Suprapubic skin (tissue), 4 donors: ENCODE measurements around the gene ASIP. TPM values are rescaled to one million over a fixed set of nuclear protein-coding genes. Genes with fewer than 3 reads are reported as not detected.
A peak's percentile ranks its signal among the peaks of the same experiment; 100 is the strongest.
"Not testable (repeated sequence)": the region's sequence is repeated elsewhere in the genome, so short reads cannot be mapped to it uniquely, and the experiment has no call there.

Experiments used
- DNase-seq, 2 donors: peaks; one replicate each; pipeline ENCODE4 v3.0.0-alpha.2; 2019; ENCODE audit warnings: low spot score in 2 of 2
- H3K27ac ChIP-seq: fragments of 200-600 bp; sonication (generic); one replicate; pipeline ENCODE4 v1.5.1; 2019
- H3K27me3 ChIP-seq: fragments of 200-600 bp; sonication (generic); one replicate; pipeline ENCODE4 v1.5.1; 2019
- H3K36me3 ChIP-seq: fragments of 200-600 bp; sonication (generic); one replicate; pipeline ENCODE4 v1.5.1; 2019
- H3K4me1 ChIP-seq: fragments of 200-600 bp; sonication (generic); one replicate; pipeline ENCODE4 v1.5.1; 2019
- H3K4me3 ChIP-seq: fragments of 200-600 bp; sonication (generic); one replicate; pipeline ENCODE4 v1.5.1; 2019; ENCODE audit warnings: mild to moderate bottlenecking
- H3K9me3 ChIP-seq: fragments of 200-600 bp; sonication (generic); one replicate; pipeline ENCODE4 v1.5.1; 2019
- CTCF ChIP-seq, 2 donors: fragments of 200-600 bp in 1 of 2; fragments of 450-650 bp in 1 of 2; sonication (generic) in 1 of 2; IDR thresholded peaks; one replicate each; pipeline ENCODE4 v1.5.1; 2016 to 2019; ENCODE audit warnings: antibody characterized with exemption in 2 of 2, mild to moderate bottlenecking in 1 of 2, moderate library complexity in 1 of 2
- EP300 ChIP-seq: sonication (generic); formaldehyde crosslinking; IDR thresholded peaks from one replicate; pipeline ENCODE4 v1.6.1; 2017; ENCODE audit warnings: antibody characterized with exemption
- POLR2A ChIP-seq, 2 donors: fragments of 450-650 bp; IDR thresholded peaks; one replicate each; pipeline ENCODE4 v1.6.1; 2017; ENCODE audit warnings: antibody characterized with exemption in 2 of 2, mild to moderate bottlenecking in 2 of 2, moderate library complexity in 2 of 2
- POLR2AphosphoS5 ChIP-seq, 3 donors: sonication (generic); formaldehyde crosslinking; IDR thresholded peaks; one replicate each; pipeline ENCODE4 v1.6.1; 2017; ENCODE audit warnings: antibody characterized with exemption in 3 of 3
- WGBS: methylation state at CpG from one replicate; pipeline ENCODE4 v1.1.5; 2018; 5-methylcytosine and 5-hydroxymethylcytosine counted together
- total RNA-seq, 4 donors: library from RNA; depleted of rRNA; stranded (reverse); fragments of >200 nt; gene quantifications; one replicate each; pipeline ENCODE4 v1.1.0, GENCODE V29; 2016

The ASIP gene
- total RNA-seq, 4 donors from 2014 or later = not detected

- Histone ChIP-seq H3K27ac (no peak overlapping the region), H3K36me3 (no peaks in the 10 kb centered on the region), H3K4me3 (no peak overlapping the region), H3K4me1 (no peaks in the 10 kb centered on the region), H3K27me3 (no peaks in the 10 kb centered on the region), H3K9me3 (no peaks in the 10 kb centered on the region)
- 78% methylated on average over 1 of the region's 1 CpG for WGBS
- TF ChIP-seq EP300 (no peak), CTCF (IDR thresholded peaks at IDR 0.05) (no peak), POLR2AphosphoS5 (IDR thresholded peaks at IDR 0.05) (no peak), POLR2A (IDR thresholded peaks at IDR 0.05) (no peak)
- DNase-seq = no peak
These were observed 13.8 kb downstream of the ASIP start for GRCh38 chr20:34254979-34255378.

GRCh38 chr20:34256629-34257124 is 15.5 kb downstream of the ASIP start:
- Histone ChIP-seq H3K27me3 (no peaks in the 10 kb centered on the region), H3K36me3 (no peaks in the 10 kb centered on the region), H3K27ac (no peak overlapping the region), H3K4me1 (no peaks in the 10 kb centered on the region), H3K4me3 (no peak overlapping the region), H3K9me3 (no peaks in the 10 kb centered on the region)
- TF ChIP-seq POLR2A (IDR thresholded peaks at IDR 0.05) = no peak
- no peak for TF ChIP-seq CTCF (IDR thresholded peaks at IDR 0.05)
- TF ChIP-seq POLR2AphosphoS5 (IDR thresholded peaks at IDR 0.05) = no peak
- TF ChIP-seq EP300 = no peak
- no peak for DNase-seq
- 68% methylated on average over 5 of the region's 5 CpGs for WGBS

GRCh38 chr20:34260208-34260942 is 19.2 kb downstream of the ASIP start:
- 71% methylated on average over 5 of the region's 5 CpGs for WGBS
- no peaks in the 10 kb centered on the region for H3K9me3 ChIP-seq

GRCh38 chr20:34262488-34263288 is 21.5 kb downstream of the ASIP start:
- TF ChIP-seq POLR2A (IDR thresholded peaks at IDR 0.05) (no peak), POLR2AphosphoS5 (IDR thresholded peaks at IDR 0.05) (no peak), EP300 (no peak), CTCF (IDR thresholded peaks at IDR 0.05) (no peak)
- Histone ChIP-seq H3K27ac (peak overlapping the region; percentile 58), H3K36me3 (no peaks in the 10 kb centered on the region), H3K27me3 (no peaks in the 10 kb centered on the region), H3K4me1 (peaks cover 7% of the 10 kb centered on the region), H3K9me3 (no peaks in the 10 kb centered on the region), H3K4me3 (no peak overlapping the region)
- WGBS = 57% methylated on average over 9 of the region's 9 CpGs
- DNase-seq = peak in 1 of 2 donors; percentile 44

More at GRCh38 chr20:34260208-34260942, 19.2 kb downstream of the ASIP start:
- Histone ChIP-seq H3K36me3 (no peaks in the 10 kb centered on the region), H3K4me1 (peaks cover 7% of the 10 kb centered on the region), H3K27me3 (no peaks in the 10 kb centered on the region), H3K4me3 (no peak overlapping the region), H3K27ac (no peak overlapping the region)
- DNase-seq = no peak
- TF ChIP-seq CTCF (IDR thresholded peaks at IDR 0.05) = no peak
- TF ChIP-seq POLR2AphosphoS5 (IDR thresholded peaks at IDR 0.05) = no peak
- TF ChIP-seq POLR2A (IDR thresholded peaks at IDR 0.05) = no peak
- TF ChIP-seq EP300 = no peak

GRCh38 chr20:34263468-34263867 is 22.2 kb downstream of the ASIP start:
- H3K36me3 ChIP-seq, H3K27ac ChIP-seq, H3K4me1 ChIP-seq, H3K4me3 ChIP-seq, H3K9me3 ChIP-seq, H3K27me3 ChIP-seq, DNase-seq: not testable (repeated sequence)
- 94% methylated on average over 8 of the region's 8 CpGs for whole genome bisulfite sequencing
